HepG2 (cell line): ENCODE data around the gene SNUPN. TPM values are rescaled to one million over a fixed set of nuclear protein-coding genes. Genes with fewer than 3 reads are reported as not detected.

Experiments
- KDM3A ChIP-seq: IDR thresholded peaks from 2 replicates; pipeline ENCODE4 v1.6.1; 2018; ENCODE audit warnings: low read depth, missing compliant biosample characterization
- MTA1 ChIP-seq: sonication (generic); formaldehyde crosslinking; IDR thresholded peaks from 2 replicates; pipeline ENCODE4 v1.4.0; 2020; ENCODE audit warnings: missing genetic modification reagents, mild to moderate bottlenecking, borderline replicate concordance
- MYPOP ChIP-seq: sonication (generic); formaldehyde crosslinking; IDR thresholded peaks from 2 replicates; pipeline ENCODE4 v1.8.1; 2023; ENCODE audit warnings: mild to moderate bottlenecking, moderate library complexity, missing genetic modification reagents
- SIX4 ChIP-seq: sonication (generic); formaldehyde crosslinking; IDR thresholded peaks from 2 replicates; pipeline ENCODE4 v1.4.0; 2020; ENCODE audit warnings: missing genetic modification reagents
- STAT6 ChIP-seq: sonication (generic); formaldehyde crosslinking; IDR thresholded peaks from 2 replicates; pipeline ENCODE4 v1.4.0; 2020; ENCODE audit warnings: missing genetic modification reagents, mild to moderate bottlenecking, borderline replicate concordance
- ZNF274 ChIP-seq: sonication (generic); formaldehyde crosslinking; IDR thresholded peaks from 2 replicates; pipeline ENCODE4 v1.5.1; 2020; ENCODE audit warnings: mild to moderate bottlenecking, missing genetic modification reagents
- ZNF761 ChIP-seq: sonication (generic); formaldehyde crosslinking; conservative IDR thresholded peaks from 2 replicates; pipeline ENCODE4 v1.4.0; 2020; ENCODE audit warnings: mild to moderate bottlenecking, missing genetic modification reagents
- ZNF83 ChIP-seq: sonication (generic); formaldehyde crosslinking; IDR thresholded peaks from 2 replicates; pipeline ENCODE4 v1.4.0; 2020; ENCODE audit warnings: missing genetic modification reagents, mild to moderate bottlenecking, borderline replicate concordance
- polyA plus RNA-seq, 8 experiments: library from polyadenylated mRNA; depleted of rRNA in 3 of 8; stranded (reverse) in 7 of 8; unstranded in 1 of 8; fragments of >200 nt; fragmentation: Illumina TruSeq in 4 of 8; extraction: Trizol in 4 of 8; gene quantifications; 2 replicates each; pipeline versions ENCODE4 v1.2.1 to v1.2.3, GENCODE V29; 2011 to 2016; ENCODE audit warnings: low read depth in 4 of 8, missing spikeins in 1 of 8, mixed read lengths in 1 of 8; ENCODE audit not compliant: insufficient read depth in 1 of 8
- total RNA-seq, 5 experiments: library from RNA; depleted of rRNA; stranded (reverse); fragments of >200 nt; fragmentation: Illumina TruSeq; extraction: Trizol; gene quantifications; 2 replicates each; pipeline ENCODE4 v1.2.3, GENCODE V29; 2016; ENCODE audit warnings: low read depth in 1 of 5
- TF ChIP-seq, protein P1 (sequence below): sonication (generic); formaldehyde crosslinking; IDR thresholded peaks from 2 replicates; pipeline ENCODE4 v1.4.0; 2020; ENCODE audit warnings: missing genetic modification reagents
- TF ChIP-seq, protein P2 (sequence below): sonication (generic); formaldehyde crosslinking; IDR thresholded peaks from 2 replicates; pipeline ENCODE4 v1.8.1; 2023; ENCODE audit warnings: missing genetic modification reagents, mild to moderate bottlenecking, borderline replicate concordance
- TF ChIP-seq, protein P3 (sequence below): sonication (generic); formaldehyde crosslinking; conservative IDR thresholded peaks from 2 replicates; pipeline ENCODE4 v1.4.0; 2020; ENCODE audit warnings: mild to moderate bottlenecking, missing genetic modification reagents, moderate library complexity

Gene SNUPN
- total and polyA plus RNA-seq, 2 of the 13 experiments (the other 11 are each of a cell fraction or from before 2014, with no cell fraction given): 9.0 to 16.4 TPM

GRCh38 chr15:75578948-75579920 lies 46.3 kb downstream of the SNUPN start, which contains the start of gene PTPN9 (continued):
- TF ChIP-seq ZNF761 (CRISPR knock-in tag) (0 out of 2 replicates have a peak, but pooled peaks have one; percentile 38), MYPOP (CRISPR knock-in tag) (no peak), KDM3A (no peak), ZNF274 (no peak), STAT6 (no peak), MTA1 (no peak), ZNF83 (no peak), SIX4 (no peak)
- TF ChIP-seq, protein P1, sequence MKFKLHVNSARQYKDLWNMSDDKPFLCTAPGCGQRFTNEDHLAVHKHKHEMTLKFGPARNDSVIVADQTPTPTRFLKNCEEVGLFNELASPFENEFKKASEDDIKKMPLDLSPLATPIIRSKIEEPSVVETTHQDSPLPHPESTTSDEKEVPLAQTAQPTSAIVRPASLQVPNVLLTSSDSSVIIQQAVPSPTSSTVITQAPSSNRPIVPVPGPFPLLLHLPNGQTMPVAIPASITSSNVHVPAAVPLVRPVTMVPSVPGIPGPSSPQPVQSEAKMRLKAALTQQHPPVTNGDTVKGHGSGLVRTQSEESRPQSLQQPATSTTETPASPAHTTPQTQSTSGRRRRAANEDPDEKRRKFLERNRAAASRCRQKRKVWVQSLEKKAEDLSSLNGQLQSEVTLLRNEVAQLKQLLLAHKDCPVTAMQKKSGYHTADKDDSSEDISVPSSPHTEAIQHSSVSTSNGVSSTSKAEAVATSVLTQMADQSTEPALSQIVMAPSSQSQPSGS: no peak
- TF ChIP-seq, protein P2, sequence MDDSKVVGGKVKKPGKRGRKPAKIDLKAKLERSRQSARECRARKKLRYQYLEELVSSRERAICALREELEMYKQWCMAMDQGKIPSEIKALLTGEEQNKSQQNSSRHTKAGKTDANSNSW (CRISPR knock-in tag): no peak
- TF ChIP-seq, protein P3, sequence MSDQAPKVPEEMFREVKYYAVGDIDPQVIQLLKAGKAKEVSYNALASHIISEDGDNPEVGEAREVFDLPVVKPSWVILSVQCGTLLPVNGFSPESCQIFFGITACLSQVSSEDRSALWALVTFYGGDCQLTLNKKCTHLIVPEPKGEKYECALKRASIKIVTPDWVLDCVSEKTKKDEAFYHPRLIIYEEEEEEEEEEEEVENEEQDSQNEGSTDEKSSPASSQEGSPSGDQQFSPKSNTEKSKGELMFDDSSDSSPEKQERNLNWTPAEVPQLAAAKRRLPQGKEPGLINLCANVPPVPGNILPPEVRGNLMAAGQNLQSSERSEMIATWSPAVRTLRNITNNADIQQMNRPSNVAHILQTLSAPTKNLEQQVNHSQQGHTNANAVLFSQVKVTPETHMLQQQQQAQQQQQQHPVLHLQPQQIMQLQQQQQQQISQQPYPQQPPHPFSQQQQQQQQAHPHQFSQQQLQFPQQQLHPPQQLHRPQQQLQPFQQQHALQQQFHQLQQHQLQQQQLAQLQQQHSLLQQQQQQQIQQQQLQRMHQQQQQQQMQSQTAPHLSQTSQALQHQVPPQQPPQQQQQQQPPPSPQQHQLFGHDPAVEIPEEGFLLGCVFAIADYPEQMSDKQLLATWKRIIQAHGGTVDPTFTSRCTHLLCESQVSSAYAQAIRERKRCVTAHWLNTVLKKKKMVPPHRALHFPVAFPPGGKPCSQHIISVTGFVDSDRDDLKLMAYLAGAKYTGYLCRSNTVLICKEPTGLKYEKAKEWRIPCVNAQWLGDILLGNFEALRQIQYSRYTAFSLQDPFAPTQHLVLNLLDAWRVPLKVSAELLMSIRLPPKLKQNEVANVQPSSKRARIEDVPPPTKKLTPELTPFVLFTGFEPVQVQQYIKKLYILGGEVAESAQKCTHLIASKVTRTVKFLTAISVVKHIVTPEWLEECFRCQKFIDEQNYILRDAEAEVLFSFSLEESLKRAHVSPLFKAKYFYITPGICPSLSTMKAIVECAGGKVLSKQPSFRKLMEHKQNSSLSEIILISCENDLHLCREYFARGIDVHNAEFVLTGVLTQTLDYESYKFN (CRISPR knock-in tag): no peak; the same call in 1 of the 2 replicates
